Skeletal muscle tissue (tissue), 4 donors: ENCODE measurements around the gene ALDH8A1. TPM values are rescaled to one million over a fixed set of nuclear protein-coding genes. Genes with fewer than 3 reads are reported as not detected.

Experiments
- H3K27ac ChIP-seq: one replicate; pipeline ENCODE4 v1.7.0; 2013; ENCODE audit warnings: mild to moderate bottlenecking, low read depth, low read length, inconsistent platforms
- H3K27me3 ChIP-seq, 3 donors: one replicate each; pipeline ENCODE4 v1.7.0; 2013; ENCODE audit warnings: low read length in 3 of 3; ENCODE audit not compliant: control insufficient read depth in 3 of 3, insufficient read depth in 3 of 3
- H3K36me3 ChIP-seq, 3 donors: one replicate each; pipeline ENCODE4 v1.7.0; 2013; ENCODE audit warnings: low read length in 3 of 3; ENCODE audit not compliant: control insufficient read depth in 3 of 3, insufficient read depth in 3 of 3
- H3K4me1 ChIP-seq, 3 donors: one replicate each; pipeline ENCODE4 v1.7.0; 2013; ENCODE audit warnings: low read length in 3 of 3, mild to moderate bottlenecking in 3 of 3; ENCODE audit not compliant: control insufficient read depth in 3 of 3, insufficient read depth in 3 of 3
- H3K4me3 ChIP-seq, 3 donors: one replicate each; pipeline ENCODE4 v1.7.0; 2013; ENCODE audit warnings: low read length in 3 of 3
- H3K9ac ChIP-seq, 3 donors: one replicate each; pipeline ENCODE4 v1.7.0; 2013; ENCODE audit warnings: low read length in 3 of 3, mild to moderate bottlenecking in 3 of 3, moderate library complexity in 2 of 3, low read depth in 1 of 3
- H3K9me3 ChIP-seq, 3 donors: one replicate each; pipeline ENCODE4 v1.7.0; 2013; ENCODE audit warnings: low read length in 3 of 3; ENCODE audit not compliant: control insufficient read depth in 3 of 3
- total RNA-seq: library from RNA; depleted of rRNA; stranded (reverse); fragments of >200 nt; gene quantifications from one replicate; pipeline ENCODE4 v1.2.3, GENCODE V29; 2014
- donor health status: Osteomylitis.

The ALDH8A1 gene
- total RNA-seq, 1 donor from 2014 or later = 0.52 TPM

GRCh38 chr6:134882426-134883038 is 67.4 kb downstream of the ALDH8A1 start:
- no peak overlapping the region for H3K4me3 ChIP-seq
- no peak overlapping the region for H3K9ac ChIP-seq
- peak overlapping the region; percentile 33 for H3K27ac ChIP-seq
- H3K27me3 ChIP-seq = no peaks in the 10 kb centered on the region
- no peaks in the 10 kb centered on the region for H3K36me3 ChIP-seq
- peaks cover 0 to 6% (median 4%) of the 10 kb centered on the region in 3 donors for H3K4me1 ChIP-seq
- no peaks in the 10 kb centered on the region for H3K9me3 ChIP-seq

DNA sequence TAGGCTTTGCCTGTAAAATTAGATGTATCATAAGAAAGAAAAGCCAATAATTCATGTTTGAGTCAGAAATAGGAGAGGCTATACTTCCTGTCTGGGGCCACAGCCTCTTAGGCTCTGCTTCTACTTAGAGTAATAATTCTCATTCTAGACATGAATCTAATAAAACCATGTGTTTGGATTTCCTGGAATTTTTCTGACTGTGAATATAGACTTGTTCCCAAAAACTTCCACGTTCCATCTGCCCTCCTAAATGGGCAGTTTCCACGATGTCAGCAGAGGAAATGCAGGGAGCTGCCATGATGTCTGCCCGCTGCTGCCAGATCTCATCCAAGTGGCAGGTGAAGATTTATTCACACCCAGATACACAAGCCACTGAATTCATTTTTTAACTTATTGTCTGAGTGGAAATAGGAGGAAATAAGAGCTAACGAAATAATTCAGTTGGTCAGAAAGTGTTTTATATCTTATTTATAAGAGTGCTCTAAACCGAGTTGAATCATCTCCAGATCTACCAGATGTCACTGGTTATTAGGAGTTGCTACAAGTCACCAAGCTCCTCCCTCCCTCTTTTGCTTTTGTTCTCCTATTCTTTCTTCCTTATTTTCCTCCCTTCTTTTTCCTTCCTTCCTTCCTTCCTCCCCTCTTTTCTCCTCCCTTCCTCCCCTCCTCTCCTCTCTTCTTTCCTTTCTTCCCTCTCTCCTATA is 69.3 kb downstream of the ALDH8A1 start:
- Histone ChIP-seq H3K36me3 (no peaks in the 10 kb centered on the region), H3K4me3 (no peak overlapping the region), H3K4me1 (peaks cover 0 to 6% (median 4%) of the 10 kb centered on the region in 3 donors), H3K27ac (peak overlapping the region; percentile 8), H3K9ac (no peak overlapping the region), H3K27me3 (no peaks in the 10 kb centered on the region), H3K9me3 (no peaks in the 10 kb centered on the region)

GRCh38 chr6:134878136-134878535 is 71.8 kb downstream of the ALDH8A1 start:
- Histone ChIP-seq H3K9me3 (no peaks in the 10 kb centered on the region), H3K27me3 (no peaks in the 10 kb centered on the region), H3K36me3 (no peaks in the 10 kb centered on the region), H3K4me3 (no peak overlapping the region), H3K27ac (no peak overlapping the region), H3K4me1 (peaks cover 0 to 6% (median 4%) of the 10 kb centered on the region in 3 donors), H3K9ac (no peak overlapping the region)

GRCh38 chr6:134875367-134875766 is 74.5 kb downstream of the ALDH8A1 start:
- H3K36me3 ChIP-seq = no peaks in the 10 kb centered on the region

GRCh38 chr6:134873500-134874388 is 76.2 kb downstream of the ALDH8A1 start:
- no peaks in the 10 kb centered on the region for H3K4me1 ChIP-seq
- H3K27me3 ChIP-seq = no peaks in the 10 kb centered on the region
- H3K4me3 ChIP-seq = no peak overlapping the region
- H3K9me3 ChIP-seq = no peaks in the 10 kb centered on the region
- H3K36me3 ChIP-seq = no peaks in the 10 kb centered on the region
- no peak overlapping the region for H3K9ac ChIP-seq
- no peak overlapping the region for H3K27ac ChIP-seq

More at GRCh38 chr6:134875367-134875766, 74.5 kb downstream of the ALDH8A1 start:
- Histone ChIP-seq H3K9me3 (no peaks in the 10 kb centered on the region), H3K9ac (no peak overlapping the region), H3K4me1 (no peaks in the 10 kb centered on the region), H3K4me3 (peak overlapping the region in 1 of 3 donors; percentile 22), H3K27me3 (no peaks in the 10 kb centered on the region), H3K27ac (no peak overlapping the region)

DNA sequence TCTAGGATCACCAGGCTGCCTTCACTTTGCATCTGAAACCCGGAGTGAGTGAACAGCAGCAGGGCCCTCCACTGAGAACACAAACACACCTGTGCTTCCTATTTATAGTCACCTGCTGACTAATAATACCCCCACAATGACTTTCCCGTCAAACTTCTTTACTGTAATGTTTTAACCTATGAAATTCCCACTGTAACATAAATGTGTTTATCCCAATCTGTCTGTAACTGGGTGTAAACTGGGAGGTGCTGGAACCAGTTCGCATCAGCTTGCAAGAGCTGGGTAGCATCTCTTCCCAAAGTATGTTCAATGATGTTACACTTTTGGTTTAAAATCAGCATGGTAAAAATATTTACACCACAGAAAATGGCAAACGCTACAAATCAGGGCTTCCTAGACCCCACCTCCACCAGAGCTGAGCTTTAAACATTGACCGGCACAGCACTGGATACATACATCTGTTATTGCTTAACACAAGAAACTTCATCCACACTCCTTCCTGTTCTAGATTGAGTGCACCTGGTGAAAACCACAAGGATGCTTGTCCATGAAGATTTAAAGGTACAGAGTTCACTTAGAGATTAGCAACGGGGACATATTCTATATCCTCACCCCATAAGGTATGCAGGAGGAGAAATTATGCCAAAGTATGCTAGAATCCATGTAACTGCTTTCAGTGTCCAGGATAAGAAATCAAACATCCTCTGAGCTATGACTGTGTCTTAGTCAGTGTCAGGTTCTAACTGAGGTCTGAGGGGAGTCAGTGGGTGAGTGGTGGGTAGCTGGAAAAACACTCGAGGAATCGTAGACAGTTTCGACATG is 79.0 kb downstream of the ALDH8A1 start:
- Histone ChIP-seq H3K9me3 (no peaks in the 10 kb centered on the region), H3K9ac (no peak overlapping the region), H3K4me1 (no peaks in the 10 kb centered on the region), H3K4me3 (no peak overlapping the region), H3K27me3 (no peaks in the 10 kb centered on the region), H3K36me3 (no peaks in the 10 kb centered on the region), H3K27ac (no peak overlapping the region)

GRCh38 chr6:134868812-134869211 is 81.1 kb downstream of the ALDH8A1 start:
- Histone ChIP-seq H3K4me3 (no peak overlapping the region), H3K9me3 (no peaks in the 10 kb centered on the region), H3K27ac (no peak overlapping the region), H3K27me3 (no peaks in the 10 kb centered on the region), H3K36me3 (no peaks in the 10 kb centered on the region), H3K9ac (no peak overlapping the region), H3K4me1 (no peaks in the 10 kb centered on the region)

Other genes with a start within 250 kb of the ALDH8A1 start
- gene HBS1L, start 104.7 kb upstream of the ALDH8A1 start, total RNA-seq = 39.1 TPM
- gene MYB, start 231.2 kb upstream of the ALDH8A1 start, total RNA-seq = 0.52 TPM